Testis (tissue), 2 donors: ENCODE measurements around the gene CFHR5.

Experiments used
- CTCF ChIP-seq, 3 experiments: fragments of 450-650 bp in 2 of 3; fragments of 200-600 bp in 1 of 3; sonication (generic) in 1 of 3; IDR thresholded peaks; one replicate each; pipeline ENCODE4 v1.5.1; 2016 to 2019; ENCODE audit warnings: antibody characterized with exemption in 3 of 3, mild to moderate bottlenecking in 2 of 3, moderate library complexity in 1 of 3
- POLR2A ChIP-seq: fragments of 450-650 bp; IDR thresholded peaks from one replicate; pipeline ENCODE4 v1.6.1; 2017; ENCODE audit warnings: antibody characterized with exemption, mild to moderate bottlenecking, moderate library complexity

GRCh38 chr1:196933531-196934189 is 43.7 kb upstream of the CFHR5 start:
- TF ChIP-seq CTCF (IDR thresholded peaks at IDR 0.05) (no peak), POLR2A (no peak)
